Measurements from ENCODE around the gene ALKBH1.
"Not testable (repeated sequence)": the region's sequence is repeated elsewhere in the genome, so short reads cannot be mapped to it uniquely, and the experiment has no call there.

ALKBH1 gene

DNA sequence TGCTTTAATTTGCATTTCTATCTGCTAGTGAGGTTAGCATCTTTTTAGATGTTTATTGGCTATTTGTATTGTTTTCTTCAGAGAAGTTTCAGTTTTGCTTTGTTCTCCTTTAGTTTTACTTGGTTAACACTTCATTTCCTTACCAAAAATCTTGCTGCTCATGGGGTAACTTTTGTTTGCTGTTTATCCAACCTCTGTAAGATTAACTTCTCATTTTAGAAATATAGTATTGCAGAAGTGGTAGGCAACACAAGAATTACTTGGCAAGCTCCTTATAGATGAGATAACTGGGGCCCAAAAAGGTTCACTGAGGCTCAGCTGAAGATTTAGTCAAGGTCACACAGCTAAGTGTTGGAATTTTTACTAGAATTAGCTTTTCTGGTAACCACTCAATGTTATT lies 40.5 kb downstream of the ALKBH1 start:
- DNase-seq = no peak

- DNase-seq = no peak
Observed at GRCh38 chr14:77663293-77663692, 44.5 kb downstream of the ALKBH1 start.

DNA sequence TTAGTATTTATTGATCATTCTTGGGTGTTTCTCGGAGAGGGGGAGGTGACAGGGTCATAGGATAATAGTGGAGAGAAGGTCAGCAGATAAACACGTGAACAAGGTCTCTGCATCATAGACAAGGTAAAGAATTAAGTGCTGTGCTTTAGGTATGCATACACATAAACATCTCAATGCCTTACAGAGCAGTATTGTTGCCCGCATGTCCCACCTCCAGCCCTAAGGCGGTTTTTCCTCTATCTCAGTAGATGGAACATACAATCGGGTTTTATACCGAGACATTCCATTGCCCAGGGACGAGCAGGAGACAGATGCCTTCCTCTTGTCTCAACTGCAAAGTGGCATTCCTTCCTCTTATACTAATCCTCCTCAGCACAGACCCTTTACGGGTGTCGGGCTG lies 46.3 kb downstream of the ALKBH1 start:
- DNase-seq = not testable (repeated sequence)

- DNase-seq = no peak
Observed at GRCh38 chr14:77660754-77661153, 47.1 kb downstream of the ALKBH1 start.

- DNase-seq = no peak
Observed at GRCh38 chr14:77659831-77660230, 48.0 kb downstream of the ALKBH1 start.

DNA sequence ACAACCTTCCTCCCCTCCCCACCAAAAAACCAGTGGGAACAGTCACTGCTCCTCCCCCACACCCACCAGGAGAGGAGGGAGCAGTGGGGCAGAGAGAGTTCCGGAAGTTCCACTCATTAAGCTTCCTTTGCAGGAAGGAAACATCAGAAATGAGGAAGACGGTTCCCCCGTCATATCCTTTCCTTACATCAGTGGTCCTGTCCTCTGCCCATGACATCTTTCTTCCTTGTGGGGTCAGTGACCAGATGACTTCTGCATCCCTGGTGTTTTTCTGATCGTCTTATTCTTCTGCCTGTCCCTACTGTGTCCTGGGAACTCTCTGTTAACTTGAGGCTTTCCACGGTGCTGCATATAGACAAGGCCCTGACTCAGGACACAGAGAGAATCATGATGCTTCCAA lies 50.5 kb downstream of the ALKBH1 start:
- DNase-seq = no peak

- DNase-seq = no peak
Observed at GRCh38 chr14:77654001-77654441, 53.8 kb downstream of the ALKBH1 start.

DNA sequence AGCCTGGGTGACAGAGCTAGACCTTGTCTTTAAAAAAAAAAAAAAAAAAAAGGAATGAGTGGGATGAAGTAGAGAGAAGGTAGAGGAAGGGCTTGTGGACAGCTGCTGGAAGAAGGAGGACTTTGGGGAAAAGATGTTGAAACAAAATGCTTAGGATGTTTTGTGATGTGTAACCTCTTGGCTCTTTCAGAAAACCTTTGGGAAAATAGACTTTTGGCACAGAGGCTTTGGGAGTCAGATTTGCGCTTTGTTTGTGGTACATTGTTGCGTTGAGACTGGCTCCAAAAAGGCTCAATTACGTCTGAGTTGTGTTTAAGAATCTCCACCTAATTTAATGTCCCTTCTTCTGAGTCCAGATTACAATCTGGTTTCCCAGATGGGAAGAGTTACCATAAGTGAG lies 58.5 kb downstream of the ALKBH1 start:
- no peak for DNase-seq

GRCh38 chr14:77648520-77649200 lies 59.2 kb downstream of the ALKBH1 start:
- no peak for DNase-seq

- DNase-seq = no peak
Observed at GRCh38 chr14:77647853-77648252, 60.0 kb downstream of the ALKBH1 start.

DNA sequence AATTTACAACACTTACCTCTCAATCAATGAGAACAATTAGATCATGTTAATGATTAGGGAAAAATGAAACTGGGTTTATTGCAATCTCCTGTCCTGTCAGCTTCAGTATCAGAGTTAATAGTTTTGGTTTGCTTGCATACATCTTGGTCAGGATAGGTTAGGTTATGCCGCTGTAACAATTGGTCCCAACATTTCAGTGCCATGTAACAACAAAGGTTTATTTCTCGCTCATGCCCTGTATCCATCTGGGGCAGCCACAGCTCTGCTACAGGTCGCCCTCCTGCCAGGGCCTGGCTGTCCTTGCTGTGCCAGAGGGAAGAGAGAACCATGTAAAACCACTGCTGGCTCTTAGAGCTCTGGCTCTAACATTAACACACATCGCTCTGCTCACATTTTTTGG lies 60.9 kb downstream of the ALKBH1 start:
- no peak for DNase-seq

DNA sequence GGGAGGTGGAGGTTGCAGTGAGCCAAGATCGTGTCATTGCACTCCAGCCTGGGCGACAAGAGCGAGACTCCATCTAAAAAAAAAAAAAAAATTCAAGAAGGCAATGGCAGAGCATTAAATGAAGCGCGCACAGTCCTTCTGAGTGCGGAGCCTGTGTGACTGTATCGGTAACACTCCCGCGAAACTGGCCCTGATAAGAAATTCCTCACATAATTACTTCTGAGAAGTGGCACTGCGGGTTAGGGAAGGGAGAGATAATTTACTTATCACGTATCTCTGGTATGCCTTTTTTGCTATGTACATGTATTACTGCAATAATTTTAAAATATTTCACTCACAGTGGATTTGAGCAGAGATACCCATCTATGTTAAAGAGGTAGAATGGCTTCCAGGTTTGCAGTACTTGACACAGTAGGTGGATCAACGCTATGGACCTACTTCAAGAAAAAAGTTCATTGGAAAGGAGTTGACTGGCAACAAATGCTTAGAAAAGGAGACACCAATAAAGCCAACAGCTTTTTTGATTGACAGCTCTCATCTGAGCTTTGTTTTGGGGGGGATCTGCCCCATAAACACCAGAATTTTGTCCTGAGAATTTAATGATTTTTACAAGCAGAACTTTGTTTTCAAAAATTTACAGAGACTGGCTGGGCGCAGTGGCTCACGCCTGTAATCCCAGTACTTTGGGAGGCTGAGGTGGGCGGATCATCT lies 62.1 kb downstream of the ALKBH1 start:
- DNase-seq = no peak

- no peak for DNase-seq
Observed at GRCh38 chr14:77642407-77642806, 65.4 kb downstream of the ALKBH1 start.

DNA sequence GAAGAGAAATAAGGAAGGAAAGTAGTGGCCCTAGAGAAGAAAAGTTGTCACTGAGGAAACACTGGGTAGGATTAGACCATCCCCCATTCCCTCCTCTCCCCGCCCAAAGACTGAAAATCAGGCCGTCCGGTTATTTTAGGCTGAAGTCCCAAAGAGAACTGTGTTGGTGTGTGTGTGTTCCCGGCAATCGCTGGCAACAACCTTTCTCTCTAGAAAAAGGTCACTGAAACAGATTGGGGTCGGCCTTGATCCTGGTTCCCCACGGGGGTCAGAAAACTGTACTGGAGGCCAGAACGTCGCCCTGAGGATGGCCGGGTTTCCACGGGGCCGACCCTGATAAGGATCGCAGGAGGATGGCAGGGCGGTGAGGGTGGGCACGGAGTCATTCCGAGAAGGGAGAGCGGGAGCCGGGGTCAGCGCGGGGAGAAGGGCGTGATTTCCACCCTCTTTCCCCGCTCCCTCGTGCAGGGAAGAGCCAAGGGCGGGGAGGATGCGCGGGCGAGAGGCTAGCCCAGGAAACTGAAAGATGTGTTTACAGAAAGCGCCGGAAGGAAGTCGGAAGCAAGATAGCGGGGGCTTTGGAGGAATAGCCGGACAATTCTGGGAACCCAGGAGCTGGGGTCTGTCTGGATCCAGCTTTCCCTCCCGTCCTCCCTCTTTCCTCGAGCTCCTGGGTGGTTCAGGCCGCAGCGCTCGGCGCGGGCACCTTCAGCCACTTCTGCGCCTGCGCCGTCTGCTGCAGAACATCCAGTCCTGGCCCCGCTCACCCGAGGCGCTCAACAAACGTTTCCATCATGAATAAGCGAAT lies 66.1 kb downstream of the ALKBH1 start:
- DNase-seq = no peak

DNA sequence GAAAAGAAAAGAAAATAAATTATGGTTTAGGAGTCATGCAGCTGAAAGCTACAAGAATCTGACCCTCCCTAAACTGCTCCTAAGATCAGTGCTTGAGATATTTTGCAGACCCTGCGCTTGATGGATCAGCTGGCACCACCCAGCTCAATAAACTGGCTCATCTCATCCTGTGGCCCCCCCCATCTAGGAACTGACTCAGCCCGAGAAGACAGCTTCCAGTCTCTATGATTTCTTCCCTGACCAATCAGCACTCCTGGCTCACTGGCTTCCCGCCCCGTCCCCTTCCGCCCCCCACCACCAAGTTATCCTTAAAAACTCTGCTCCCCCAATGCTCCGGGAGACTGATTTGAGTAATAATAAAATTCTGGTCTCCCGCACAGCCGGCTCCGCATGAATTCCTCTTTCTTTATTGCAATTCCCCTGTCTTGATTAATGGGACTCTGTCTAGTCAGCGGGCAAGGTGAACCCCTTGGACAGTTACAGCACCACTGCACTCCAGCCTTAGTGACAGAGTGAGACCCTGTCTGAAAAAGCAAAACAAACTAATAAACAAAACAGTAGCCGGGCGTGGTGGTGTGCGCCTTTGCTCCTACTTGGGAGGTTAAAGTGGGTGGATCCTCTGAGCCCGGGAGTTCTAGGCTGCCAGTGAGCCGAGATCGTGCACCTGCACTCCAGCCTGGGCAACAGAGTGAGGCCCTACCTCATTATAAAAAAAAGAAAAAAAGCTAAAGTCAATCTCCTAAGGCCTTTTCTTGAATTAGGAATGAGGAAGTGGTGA lies 66.9 kb downstream of the ALKBH1 start:
- no peak for DNase-seq

- DNase-seq = no peak
Observed at GRCh38 chr14:77638771-77639171, 69.1 kb downstream of the ALKBH1 start.

GRCh38 chr14:77635869-77636268 lies 72.0 kb downstream of the ALKBH1 start:
- DNase-seq = not testable (repeated sequence)

DNA sequence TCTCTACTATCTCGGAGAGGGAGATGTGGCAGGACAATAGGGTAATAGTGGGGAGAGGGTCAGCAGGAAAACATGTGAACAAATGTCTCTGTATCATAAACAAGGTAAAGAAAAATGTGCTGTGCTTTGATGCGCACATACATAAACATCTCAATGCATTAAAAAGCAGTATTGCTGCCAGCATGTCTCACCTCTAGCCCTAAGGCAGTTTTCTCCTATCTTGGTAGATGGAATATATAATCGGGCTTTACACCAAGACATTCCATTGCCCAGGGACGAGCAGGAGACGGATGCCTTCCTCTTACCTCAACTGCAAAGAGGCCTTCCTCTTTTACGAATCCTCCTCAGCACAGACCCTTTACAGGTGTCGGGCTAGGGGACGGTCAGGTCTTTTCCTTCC lies 72.4 kb downstream of the ALKBH1 start:
- not testable (repeated sequence) for DNase-seq

DNA sequence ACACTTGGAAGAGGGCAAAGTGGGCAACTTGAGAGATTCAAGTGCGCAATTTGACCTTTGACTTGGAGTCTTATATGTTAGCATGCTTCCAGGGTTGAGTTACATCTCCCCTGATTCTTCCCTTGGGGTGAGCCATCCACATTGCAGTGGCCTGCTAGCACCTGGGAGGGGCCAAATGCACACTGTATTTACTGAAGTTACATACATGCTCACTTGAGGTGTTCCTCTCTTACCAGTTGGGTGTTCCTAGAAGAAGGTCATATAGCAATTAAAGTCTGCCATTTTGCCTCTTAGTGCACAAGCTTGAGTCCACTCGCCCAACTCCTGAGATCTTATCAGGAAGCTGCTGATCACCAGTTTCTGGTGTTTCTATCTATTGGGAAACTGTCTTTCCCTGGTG lies 77.7 kb downstream of the ALKBH1 start:
- no peak for DNase-seq

- DNase-seq = no peak
Observed at GRCh38 chr14:77625360-77625759, 82.5 kb downstream of the ALKBH1 start.

- no peak for DNase-seq
Observed at GRCh38 chr14:77623201-77623600, 84.6 kb downstream of the ALKBH1 start.

Measured in NCI-H510A (cell line).